ENCODE data around the gene CAPN1.
"Not testable (repeated sequence)": the region's sequence is repeated elsewhere in the genome, so short reads cannot be mapped to it uniquely, and the experiment has no call there.

DNA sequence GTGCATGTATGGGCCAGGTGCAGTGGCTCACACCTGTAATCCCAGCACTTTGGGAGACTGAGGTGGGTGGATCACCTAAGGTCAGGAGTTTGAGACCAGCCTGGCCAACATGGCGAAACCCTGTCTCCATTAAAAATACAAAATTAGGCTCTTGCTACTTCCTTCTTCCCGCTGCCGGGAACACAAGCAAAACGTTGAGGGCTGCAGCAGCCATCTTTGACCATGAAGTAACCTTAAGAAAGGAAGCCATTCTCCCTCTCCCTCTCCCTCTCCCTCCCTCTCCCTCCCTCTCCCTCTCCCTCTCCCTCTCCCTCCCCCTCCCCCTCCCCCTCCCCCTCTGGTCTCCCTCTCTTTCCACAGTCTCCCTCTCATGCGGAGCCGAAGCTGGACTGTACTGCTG, 56.6 kb downstream of the CAPN1 start:
- TF ChIP-seq, protein P1, sequence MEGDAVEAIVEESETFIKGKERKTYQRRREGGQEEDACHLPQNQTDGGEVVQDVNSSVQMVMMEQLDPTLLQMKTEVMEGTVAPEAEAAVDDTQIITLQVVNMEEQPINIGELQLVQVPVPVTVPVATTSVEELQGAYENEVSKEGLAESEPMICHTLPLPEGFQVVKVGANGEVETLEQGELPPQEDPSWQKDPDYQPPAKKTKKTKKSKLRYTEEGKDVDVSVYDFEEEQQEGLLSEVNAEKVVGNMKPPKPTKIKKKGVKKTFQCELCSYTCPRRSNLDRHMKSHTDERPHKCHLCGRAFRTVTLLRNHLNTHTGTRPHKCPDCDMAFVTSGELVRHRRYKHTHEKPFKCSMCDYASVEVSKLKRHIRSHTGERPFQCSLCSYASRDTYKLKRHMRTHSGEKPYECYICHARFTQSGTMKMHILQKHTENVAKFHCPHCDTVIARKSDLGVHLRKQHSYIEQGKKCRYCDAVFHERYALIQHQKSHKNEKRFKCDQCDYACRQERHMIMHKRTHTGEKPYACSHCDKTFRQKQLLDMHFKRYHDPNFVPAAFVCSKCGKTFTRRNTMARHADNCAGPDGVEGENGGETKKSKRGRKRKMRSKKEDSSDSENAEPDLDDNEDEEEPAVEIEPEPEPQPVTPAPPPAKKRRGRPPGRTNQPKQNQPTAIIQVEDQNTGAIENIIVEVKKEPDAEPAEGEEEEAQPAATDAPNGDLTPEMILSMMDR (IDR thresholded peaks at IDR 0.05), result not testable (repeated sequence)
- TF ChIP-seq EZH2 (IDR thresholded peaks at IDR 0.05; ENCODE audit: borderline replicate concordance, insufficient read depth, low read depth, low read length, poor library complexity, severe bottlenecking), result not testable (repeated sequence)
